ENCODE data around the gene PDE8A. TPM values are rescaled to one million over a fixed set of nuclear protein-coding genes. Genes with fewer than 3 reads are reported as not detected.

PDE8A gene
- total and polyA plus RNA-seq, 2 of the 13 experiments (the other 11 are each of a cell fraction or from before 2014, with no cell fraction given), result 26.3 to 48.5 TPM

DNA sequence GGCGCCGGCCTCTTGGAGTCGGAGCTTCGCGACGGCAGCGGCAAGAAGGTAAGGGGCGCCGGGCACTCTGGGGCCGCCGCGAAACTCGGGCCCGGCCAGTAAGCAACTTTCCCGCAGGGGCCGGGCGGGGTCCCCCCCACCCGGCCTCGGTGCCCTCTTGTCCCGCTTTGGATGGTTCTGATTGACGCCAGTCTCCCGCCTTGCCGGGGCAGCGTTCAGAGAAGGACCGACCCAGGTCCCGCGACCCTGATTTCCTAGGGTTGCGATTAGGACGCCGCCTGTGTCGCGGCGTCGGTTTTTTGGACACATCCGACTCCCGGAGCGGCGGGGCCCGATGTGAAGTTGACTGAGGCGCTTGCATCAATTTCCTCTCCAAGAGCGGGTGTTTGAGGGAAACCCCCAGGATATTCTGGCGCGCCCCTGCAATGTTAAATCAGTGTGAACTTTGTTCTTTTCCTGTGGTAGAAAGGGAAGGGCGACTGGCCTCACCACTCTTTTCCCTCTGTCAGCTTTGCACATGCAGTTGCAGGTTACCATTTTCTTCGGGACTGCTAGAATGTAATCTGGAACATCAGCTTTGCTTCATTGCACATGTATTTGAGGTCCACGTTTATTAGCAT, 755 bp downstream of the PDE8A start (continued):
- TF ChIP-seq HOXA5 (CRISPR knock-in tag; IDR thresholded peaks at IDR 0.05), result no peak
- TF ChIP-seq MXI1 (IDR thresholded peaks at IDR 0.05; ENCODE audit: borderline replicate concordance, low read depth, low read length), result peak; percentile 22; the same call in 1 of the 3 replicates
- 0 out of 2 replicates have a peak, but pooled peaks have one; percentile 24 for TF ChIP-seq PCBP1 (IDR thresholded peaks at IDR 0.05; ENCODE audit: borderline replicate concordance, low read depth, low read length)
- no peak; the same call in 1 of the 2 replicates for TF ChIP-seq AHR (CRISPR knock-in tag; IDR thresholded peaks at IDR 0.05)
- no peak for TF ChIP-seq ZNF558 (CRISPR knock-in tag; IDR thresholded peaks at IDR 0.05; ENCODE audit: borderline replicate concordance)
- TF ChIP-seq MXD1 (CRISPR knock-in tag; IDR thresholded peaks at IDR 0.05), result peak; percentile 8; the same call in 1 of the 2 replicates

DNA sequence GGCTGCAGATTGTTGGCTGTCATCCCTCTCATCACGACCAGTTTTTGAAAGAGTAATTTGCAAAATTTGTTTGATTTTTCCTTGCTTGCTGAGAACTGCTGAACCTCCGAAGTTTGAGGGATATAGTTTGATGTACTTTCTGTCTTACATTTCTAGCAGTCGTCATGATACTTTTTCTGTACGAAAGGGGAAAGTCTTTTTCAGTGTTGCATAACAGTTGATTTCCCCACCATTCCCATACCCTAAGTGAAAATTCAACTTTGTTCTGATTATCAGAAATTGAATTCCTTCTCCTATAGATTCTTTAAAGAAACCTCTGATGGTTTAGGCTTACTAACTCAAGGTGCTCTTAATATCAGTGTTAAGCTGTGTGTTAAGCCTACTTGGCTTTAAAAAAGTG, 1.6 kb downstream of the PDE8A start:
- peak overlapping the region; percentile 89 for H3K4me2 ChIP-seq (ENCODE audit: low read depth, low read length)
- H3K36me3 ChIP-seq (replicated peaks in 1 of 2; ENCODE audit: control insufficient read depth in 1 of 2, insufficient read depth in 2 of 2, low read length in 2 of 2), result no peaks in the 10 kb centered on the region
- no peak for ATAC-seq
- 1% methylated on average over 4 of the region's 4 CpGs for WGBS (ENCODE audit: low lambda C conversion rate)
- peaks cover 63% of the 10 kb centered on the region for H3K79me2 ChIP-seq (ENCODE audit: insufficient read depth, low read length)
- H3K27me3 ChIP-seq (ENCODE audit: control insufficient read depth in 1 of 2, insufficient read depth in 2 of 2, low read length in 2 of 2), result peaks cover 3 to 6% of the 10 kb centered on the region in 2 experiments; a peak in 1 of 5 replicates
- H4K20me1 ChIP-seq (ENCODE audit: insufficient read depth, low read length), result peaks cover 18% of the 10 kb centered on the region
- DNase-seq (ENCODE audit: low spot score), result no peak
- intact Hi-C loops (cut with micrococcal nuclease; ENCODE audit: unreplicated experiment) (no loop called here), in situ Hi-C loops (cut with HindIII; ENCODE audit: extremely low pct_ligation_motif_present, low pct_unique_long_range_greater_than_20kb) (no loop called here)
- H3K9ac ChIP-seq (ENCODE audit: insufficient read depth, low read depth, low read length), result peak overlapping the region; percentile 82
- ChIA-PET CTCF (ENCODE audit: low intra/inter-chr PET ratio, low total read pairs) (no interaction called here), POLR2A (interaction anchor here (0.7 to 1.8 kb wide), 4 partner anchors 9 to 61 kb away, joined by 3 to 5 read pairs (median 4); no protein-coding TSS in a partner anchor)
- no TSS peak for BruUV-seq (replicated peaks)
- no peak overlapping the region for H2AFZ ChIP-seq (ENCODE audit: low read length)
- H3K9me3 ChIP-seq (ENCODE audit: low read length), result no peaks in the 10 kb centered on the region
- H3K27ac ChIP-seq (ENCODE audit: extremely low read length, insufficient read depth, low read length), result peak overlapping the region; percentile 86
- H3K4me3 ChIP-seq (replicated peaks in 1 of 3; ENCODE audit: insufficient read depth in 1 of 3, low read depth in 2 of 3, low read length in 3 of 3), result peak overlapping the region; percentile 66 to 90 (median 85); a peak in 5 of 6 replicates
- peaks cover 58% of the 10 kb centered on the region for H3K4me1 ChIP-seq (ENCODE audit: insufficient read depth, low read length)
- FAIRE-seq, result peak; percentile 51
- TF ChIP-seq SMC3 (IDR thresholded peaks at IDR 0.05; ENCODE audit: low read length) (no peak), ATF7-NPFF (CRISPR knock-in tag; IDR thresholded peaks at IDR 0.05; ENCODE audit: low read depth) (0 out of 2 replicates have a peak, but pooled peaks have one; percentile 7), NFKB2 (CRISPR knock-in tag; IDR thresholded peaks at IDR 0.05; ENCODE audit: borderline replicate concordance) (no peak), RXRA (CRISPR knock-in tag; IDR thresholded peaks at IDR 0.05) (no peak), ZNF879 (CRISPR knock-in tag; IDR thresholded peaks at IDR 0.05) (no peak), KAT7 (CRISPR knock-in tag; IDR thresholded peaks at IDR 0.05; ENCODE audit: borderline replicate concordance) (0 out of 2 replicates have a peak, but pooled peaks have one; percentile 11), CEBPG (CRISPR knock-in tag; IDR thresholded peaks at IDR 0.05) (peak; percentile 74), HMG20B (CRISPR knock-in tag; conservative IDR thresholded peaks at IDR 0.05) (no peak)
- TF ChIP-seq, protein P1, sequence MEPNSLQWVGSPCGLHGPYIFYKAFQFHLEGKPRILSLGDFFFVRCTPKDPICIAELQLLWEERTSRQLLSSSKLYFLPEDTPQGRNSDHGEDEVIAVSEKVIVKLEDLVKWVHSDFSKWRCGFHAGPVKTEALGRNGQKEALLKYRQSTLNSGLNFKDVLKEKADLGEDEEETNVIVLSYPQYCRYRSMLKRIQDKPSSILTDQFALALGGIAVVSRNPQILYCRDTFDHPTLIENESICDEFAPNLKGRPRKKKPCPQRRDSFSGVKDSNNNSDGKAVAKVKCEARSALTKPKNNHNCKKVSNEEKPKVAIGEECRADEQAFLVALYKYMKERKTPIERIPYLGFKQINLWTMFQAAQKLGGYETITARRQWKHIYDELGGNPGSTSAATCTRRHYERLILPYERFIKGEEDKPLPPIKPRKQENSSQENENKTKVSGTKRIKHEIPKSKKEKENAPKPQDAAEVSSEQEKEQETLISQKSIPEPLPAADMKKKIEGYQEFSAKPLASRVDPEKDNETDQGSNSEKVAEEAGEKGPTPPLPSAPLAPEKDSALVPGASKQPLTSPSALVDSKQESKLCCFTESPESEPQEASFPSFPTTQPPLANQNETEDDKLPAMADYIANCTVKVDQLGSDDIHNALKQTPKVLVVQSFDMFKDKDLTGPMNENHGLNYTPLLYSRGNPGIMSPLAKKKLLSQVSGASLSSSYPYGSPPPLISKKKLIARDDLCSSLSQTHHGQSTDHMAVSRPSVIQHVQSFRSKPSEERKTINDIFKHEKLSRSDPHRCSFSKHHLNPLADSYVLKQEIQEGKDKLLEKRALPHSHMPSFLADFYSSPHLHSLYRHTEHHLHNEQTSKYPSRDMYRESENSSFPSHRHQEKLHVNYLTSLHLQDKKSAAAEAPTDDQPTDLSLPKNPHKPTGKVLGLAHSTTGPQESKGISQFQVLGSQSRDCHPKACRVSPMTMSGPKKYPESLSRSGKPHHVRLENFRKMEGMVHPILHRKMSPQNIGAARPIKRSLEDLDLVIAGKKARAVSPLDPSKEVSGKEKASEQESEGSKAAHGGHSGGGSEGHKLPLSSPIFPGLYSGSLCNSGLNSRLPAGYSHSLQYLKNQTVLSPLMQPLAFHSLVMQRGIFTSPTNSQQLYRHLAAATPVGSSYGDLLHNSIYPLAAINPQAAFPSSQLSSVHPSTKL (CRISPR knock-in tag; IDR thresholded peaks at IDR 0.05), result peak; percentile 9; the same call in 1 of the 2 replicates
- TF ChIP-seq, protein P2, sequence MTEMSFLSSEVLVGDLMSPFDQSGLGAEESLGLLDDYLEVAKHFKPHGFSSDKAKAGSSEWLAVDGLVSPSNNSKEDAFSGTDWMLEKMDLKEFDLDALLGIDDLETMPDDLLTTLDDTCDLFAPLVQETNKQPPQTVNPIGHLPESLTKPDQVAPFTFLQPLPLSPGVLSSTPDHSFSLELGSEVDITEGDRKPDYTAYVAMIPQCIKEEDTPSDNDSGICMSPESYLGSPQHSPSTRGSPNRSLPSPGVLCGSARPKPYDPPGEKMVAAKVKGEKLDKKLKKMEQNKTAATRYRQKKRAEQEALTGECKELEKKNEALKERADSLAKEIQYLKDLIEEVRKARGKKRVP (CRISPR knock-in tag; IDR thresholded peaks at IDR 0.05), result 0 out of 4 replicates have a peak, but pooled peaks of 1 of the 2 experiments have one; percentile 44
- TF ChIP-seq, protein P3, sequence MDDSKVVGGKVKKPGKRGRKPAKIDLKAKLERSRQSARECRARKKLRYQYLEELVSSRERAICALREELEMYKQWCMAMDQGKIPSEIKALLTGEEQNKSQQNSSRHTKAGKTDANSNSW (CRISPR knock-in tag; IDR thresholded peaks at IDR 0.05; ENCODE audit: borderline replicate concordance), result no peak
